ENCODE data around the gene MCF2L2. TPM values are rescaled to one million over a fixed set of nuclear protein-coding genes. Genes with fewer than 3 reads are reported as not detected.

MCF2L2 gene
- total RNA-seq, 4 donors from 2014 or later, result 0.61 to 2.9 (median 1.3) TPM

DNA sequence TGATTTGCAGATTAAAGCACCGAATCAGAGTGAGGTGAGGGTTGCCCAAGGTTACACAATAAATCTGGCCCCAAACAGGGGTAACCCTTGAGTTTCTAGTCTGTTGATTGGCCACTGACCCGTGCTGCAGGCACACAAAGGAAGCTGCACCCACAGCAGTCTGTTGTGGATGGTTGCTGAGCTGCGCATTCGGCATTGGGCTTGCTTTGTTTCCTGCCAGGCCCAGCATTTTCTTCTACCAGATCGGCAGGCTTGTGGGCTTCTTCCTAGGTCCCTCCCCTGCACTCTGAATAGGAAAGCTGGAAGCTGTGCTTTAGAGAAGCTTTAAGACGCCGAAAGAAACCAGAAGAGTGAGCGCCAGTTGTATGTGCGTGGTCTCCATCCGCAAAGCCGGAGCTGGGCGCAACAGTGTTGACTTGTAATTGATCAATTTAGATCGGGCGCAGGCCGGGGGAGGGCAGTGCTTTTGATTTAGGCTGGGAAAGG lies 163.2 kb downstream of the MCF2L2 start:
- intact Hi-C loops (cut with DNase I), result no loop called here
- WGBS, 2 donors, result 44 to 75% methylated on average over 13 of the region's 15 CpGs

DNA sequence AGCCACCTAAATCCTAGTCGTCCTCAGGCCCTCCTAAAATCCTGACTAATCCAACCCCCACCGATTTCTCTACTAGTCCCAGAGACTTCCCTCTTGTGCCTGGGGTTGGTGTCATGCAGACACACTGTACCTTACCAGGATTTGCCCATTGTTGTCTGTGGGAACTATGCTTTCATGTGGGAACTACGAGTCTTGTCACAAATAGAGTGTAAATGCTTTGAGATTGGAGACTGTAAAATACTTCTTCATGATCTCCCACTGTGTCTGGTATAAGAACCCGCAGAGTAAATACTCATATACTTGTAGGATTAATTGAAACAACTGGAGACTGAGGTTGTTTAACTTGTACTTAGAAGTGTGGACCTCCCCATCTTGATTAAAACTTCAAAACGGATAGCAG lies 164.2 kb downstream of the MCF2L2 start:
- Histone ChIP-seq H3K27me3 (no peaks in the 10 kb centered on the region), H3K9me3 (no peaks in the 10 kb centered on the region), H3K4me1 (peaks cover 25 to 98% (median 58%) of the 10 kb centered on the region in 3 donors), H3K36me3 (peaks cover 0 to under 1% (median 0%) of the 10 kb centered on the region in 3 donors), H3K4me3 (no peak overlapping the region), H3K27ac (peak overlapping the region; percentile 77 to 88 (median 83))
- TF ChIP-seq POLR2A (IDR thresholded peaks at IDR 0.05), result no peak
- TF ChIP-seq, protein P1, sequence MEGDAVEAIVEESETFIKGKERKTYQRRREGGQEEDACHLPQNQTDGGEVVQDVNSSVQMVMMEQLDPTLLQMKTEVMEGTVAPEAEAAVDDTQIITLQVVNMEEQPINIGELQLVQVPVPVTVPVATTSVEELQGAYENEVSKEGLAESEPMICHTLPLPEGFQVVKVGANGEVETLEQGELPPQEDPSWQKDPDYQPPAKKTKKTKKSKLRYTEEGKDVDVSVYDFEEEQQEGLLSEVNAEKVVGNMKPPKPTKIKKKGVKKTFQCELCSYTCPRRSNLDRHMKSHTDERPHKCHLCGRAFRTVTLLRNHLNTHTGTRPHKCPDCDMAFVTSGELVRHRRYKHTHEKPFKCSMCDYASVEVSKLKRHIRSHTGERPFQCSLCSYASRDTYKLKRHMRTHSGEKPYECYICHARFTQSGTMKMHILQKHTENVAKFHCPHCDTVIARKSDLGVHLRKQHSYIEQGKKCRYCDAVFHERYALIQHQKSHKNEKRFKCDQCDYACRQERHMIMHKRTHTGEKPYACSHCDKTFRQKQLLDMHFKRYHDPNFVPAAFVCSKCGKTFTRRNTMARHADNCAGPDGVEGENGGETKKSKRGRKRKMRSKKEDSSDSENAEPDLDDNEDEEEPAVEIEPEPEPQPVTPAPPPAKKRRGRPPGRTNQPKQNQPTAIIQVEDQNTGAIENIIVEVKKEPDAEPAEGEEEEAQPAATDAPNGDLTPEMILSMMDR (IDR thresholded peaks at IDR 0.05), result no peak
- DNase-seq, result no peak
- intact Hi-C loops (cut with DNase I), result no loop called here
- WGBS, 2 donors, result 48 to 56% methylated on average over 5 of the region's 5 CpGs

More for the DNA sequence above, 163.2 kb downstream of the MCF2L2 start:
- TF ChIP-seq, protein P1 (IDR thresholded peaks at IDR 0.05), result no peak
- TF ChIP-seq POLR2A (IDR thresholded peaks at IDR 0.05), result no peak
- Histone ChIP-seq H3K27me3 (no peaks in the 10 kb centered on the region), H3K4me3 (peak overlapping the region in 2 of 4 donors; percentile 6 to 27), H3K9me3 (no peaks in the 10 kb centered on the region), H3K4me1 (peaks cover 25 to 98% (median 50%) of the 10 kb centered on the region in 3 donors), H3K36me3 (peaks cover 0 to 10% (median 0%) of the 10 kb centered on the region in 3 donors), H3K27ac (peak overlapping the region; percentile 77 to 88 (median 83))
- no peak for DNase-seq

DNA sequence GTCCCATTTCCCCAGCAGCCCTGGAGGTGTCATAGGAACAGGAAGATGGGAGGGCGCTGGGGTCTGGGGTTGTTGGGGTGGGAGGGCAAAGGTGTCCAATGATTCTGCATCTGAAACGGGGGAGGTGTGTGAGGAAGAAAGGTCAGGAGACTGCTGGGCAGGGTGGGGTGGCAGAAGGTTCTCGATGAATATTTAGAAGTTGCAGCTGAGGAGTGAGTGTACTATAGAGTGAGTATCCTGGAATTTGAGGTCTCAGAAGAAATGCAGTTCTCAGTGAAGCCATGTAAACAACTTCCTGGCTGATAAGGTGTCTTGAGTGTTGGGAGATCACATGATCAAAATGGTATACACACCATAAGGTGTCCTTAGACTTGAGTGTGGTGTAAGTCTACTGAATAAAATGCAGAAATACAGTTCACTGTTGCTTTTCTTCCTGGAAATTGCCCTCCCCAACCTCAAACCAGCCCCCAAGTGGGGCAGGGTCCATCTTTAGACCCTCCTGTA lies 165.5 kb downstream of the MCF2L2 start:
- intact Hi-C loops (cut with DNase I), result no loop called here
- WGBS, 2 donors, result 88 to 89% methylated on average over 2 to 3 of the region's 3 CpGs
- DNase-seq, result no peak
- no peaks in the 10 kb centered on the region for H3K9me3 ChIP-seq
- TF ChIP-seq POLR2A (IDR thresholded peaks at IDR 0.05), result no peak
- TF ChIP-seq, protein P1 (IDR thresholded peaks at IDR 0.05), result no peak
- no peak overlapping the region for H3K4me3 ChIP-seq
- H3K27ac ChIP-seq, result peak overlapping the region in 3 of 4 donors; percentile 80 to 88 (median 86)
- H3K4me1 ChIP-seq, result peaks cover 23 to 99% (median 57%) of the 10 kb centered on the region in 3 donors
- no peaks in the 10 kb centered on the region for H3K36me3 ChIP-seq
- H3K27me3 ChIP-seq, result no peaks in the 10 kb centered on the region

DNA sequence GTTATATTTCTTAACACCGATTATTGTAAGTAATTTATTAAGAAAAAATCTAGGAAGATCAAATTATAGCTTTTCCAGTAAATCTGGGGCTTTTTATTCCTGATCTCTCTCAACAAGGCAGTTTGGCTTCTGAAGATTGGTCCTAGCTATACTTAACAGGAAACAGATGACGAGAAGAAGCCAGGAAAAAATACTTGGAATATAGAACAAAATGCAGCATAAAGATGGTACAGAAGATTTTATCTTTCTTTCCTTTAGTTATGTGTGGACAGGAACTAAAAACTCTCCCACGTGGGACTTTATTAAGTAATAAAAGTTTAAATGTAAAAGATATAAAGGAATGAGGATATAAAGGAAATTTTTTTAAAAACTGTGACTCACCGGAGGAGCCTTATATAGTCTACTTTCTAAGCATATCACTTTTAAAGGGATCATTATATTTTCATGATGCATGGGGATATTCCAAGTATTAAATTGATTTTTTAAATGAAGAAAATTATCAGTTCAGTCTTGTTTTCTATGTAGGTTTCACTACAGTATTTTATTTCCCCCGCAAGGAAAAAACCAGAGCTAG lies 167.2 kb downstream of the MCF2L2 start:
- peaks cover 0 to 6% (median 0%) of the 10 kb centered on the region in 3 donors for H3K36me3 ChIP-seq
- intact Hi-C loops (cut with DNase I), result no loop called here
- TF ChIP-seq POLR2A (IDR thresholded peaks at IDR 0.05), result no peak
- TF ChIP-seq, protein P1 (IDR thresholded peaks at IDR 0.05), result no peak
- H3K4me1 ChIP-seq, result peaks cover 9 to 89% (median 42%) of the 10 kb centered on the region in 3 donors
- no peaks in the 10 kb centered on the region for H3K9me3 ChIP-seq
- 64 to 66% methylated on average over 5 of the region's 5 CpGs for WGBS, 2 donors
- no peaks in the 10 kb centered on the region for H3K27me3 ChIP-seq
- H3K27ac ChIP-seq, result peak overlapping the region in 2 of 4 donors; percentile 48 to 63
- no peak for DNase-seq
- no peak overlapping the region for H3K4me3 ChIP-seq

DNA sequence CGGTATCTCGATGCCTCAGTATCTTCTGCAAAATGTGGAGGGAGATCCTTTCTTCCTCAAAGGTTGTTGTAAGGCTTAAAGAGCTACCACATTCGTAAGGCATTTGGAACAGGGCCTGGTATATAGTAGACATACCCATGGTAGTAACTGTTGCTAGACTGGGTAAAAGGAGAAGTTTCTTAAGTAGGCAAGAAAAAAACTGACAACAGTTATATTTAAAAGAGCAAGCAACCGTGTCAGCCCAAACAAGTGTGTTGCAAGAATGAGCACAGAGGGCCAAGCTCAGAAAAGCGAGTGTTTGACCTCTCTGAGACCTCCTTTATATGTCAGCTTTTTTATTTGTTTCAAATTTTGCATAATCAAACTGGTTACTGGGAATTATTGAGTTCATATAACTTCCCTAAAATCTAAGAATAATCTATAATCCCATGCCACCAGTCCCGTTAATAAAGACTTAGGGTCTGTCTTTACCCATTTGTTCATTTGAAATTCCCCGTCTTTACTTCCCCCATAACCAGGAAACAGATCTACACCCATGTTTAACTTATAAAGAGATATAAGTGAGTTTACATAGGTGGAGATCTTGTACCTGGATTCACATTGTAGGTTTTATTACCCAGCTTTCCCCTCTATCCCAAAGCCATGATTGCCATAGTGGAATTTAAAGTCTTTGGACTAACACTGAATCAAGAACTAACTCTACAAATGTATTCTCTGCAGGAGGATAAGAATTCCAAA lies 168.1 kb downstream of the MCF2L2 start:
- intact Hi-C loops (cut with DNase I), result no loop called here
- Histone ChIP-seq H3K36me3 (peaks cover 0 to 6% (median 0%) of the 10 kb centered on the region in 3 donors), H3K4me3 (peak overlapping the region in 1 of 4 donors; percentile 20), H3K27ac (peak overlapping the region in 3 of 4 donors; percentile 63 to 82 (median 68)), H3K9me3 (no peaks in the 10 kb centered on the region), H3K4me1 (peaks cover 8 to 89% (median 37%) of the 10 kb centered on the region in 3 donors), H3K27me3 (no peaks in the 10 kb centered on the region)
- no peak for DNase-seq
- TF ChIP-seq POLR2A (IDR thresholded peaks at IDR 0.05), result no peak
- TF ChIP-seq, protein P1 (IDR thresholded peaks at IDR 0.05), result peak in 1 of 6 experiments; percentile 3
- WGBS, 2 donors, result 37 to 50% methylated on average over 7 of the region's 7 CpGs
